GM13977 (cell line): ENCODE results near the gene FCHSD1.

Experiments
- DNase-seq: peaks from one replicate; pipeline ENCODE4 v3.0.0; 2012; ENCODE audit warnings: low spot score
- CTCF ChIP-seq: IDR thresholded peaks from 2 replicates; pipeline ENCODE4 v1.5.1; 2012; ENCODE audit warnings: mild to moderate bottlenecking, control low read depth; ENCODE audit not compliant: insufficient read depth; ENCODE audit errors: extremely low read depth, missing control alignments
- in situ Hi-C: fragments of 300-500 bp; cut with MboI; formaldehyde crosslinking; loops from one replicate; pipeline ENCODE4 v1.12.0; 2022; ENCODE audit warnings: low sequenced_read_pairs, low pct_unique_long_range_greater_than_20kb, mixed read lengths, inconsistent platforms; ENCODE audit not compliant: unreplicated experiment

The FCHSD1 gene

GRCh38 chr5:141665995-141666940, 15.1 kb upstream of the FCHSD1 start:
- TF ChIP-seq CTCF, result no peak
- in situ Hi-C loops, result no loop called here
- no peak for DNase-seq

GRCh38 chr5:141664733-141665461, 13.7 kb upstream of the FCHSD1 start:
- in situ Hi-C loops, result no loop called here
- TF ChIP-seq CTCF, result peak; percentile 89
- peak; percentile 88 for DNase-seq

- TF ChIP-seq CTCF, result no peak
- in situ Hi-C loops, result no loop called here
- no peak for DNase-seq
These were observed 12.3 kb upstream of the FCHSD1 start for GRCh38 chr5:141663506-141663905.

- TF ChIP-seq CTCF, result no peak
- in situ Hi-C loops, result no loop called here
- DNase-seq, result no peak
These were observed 10.8 kb upstream of the FCHSD1 start for GRCh38 chr5:141662028-141662427.

GRCh38 chr5:141657937-141658545, 6.8 kb upstream of the FCHSD1 start:
- DNase-seq, result peak; percentile 75
- in situ Hi-C loops, result no loop called here

More at GRCh38 chr5:141657937-141658545, 6.8 kb upstream of the FCHSD1 start:
- no peak for TF ChIP-seq CTCF
